ENCODE results near the gene TOMM6.
A peak's percentile ranks its signal among the peaks of the same experiment; 100 is the strongest.
"Not testable (repeated sequence)": the region's sequence is repeated elsewhere in the genome, so short reads cannot be mapped to it uniquely, and the experiment has no call there.

TOMM6 gene

GRCh38 chr6:41785689-41786450, 1.6 kb upstream of the TOMM6 start:
- no peak for ATAC-seq
- DNase-seq = no peak

GRCh38 chr6:41786451-41787218, 859 bp upstream of the TOMM6 start:
- DNase-seq (peak; percentile 95), ATAC-seq (peak; percentile 81)

- DNase-seq (no peak), ATAC-seq (no peak)
These were observed 1.9 kb downstream of the TOMM6 start for GRCh38 chr6:41789390-41789724.

- DNase-seq = no peak
- ATAC-seq = no peak
These were observed 2.6 kb downstream of the TOMM6 start for GRCh38 chr6:41790045-41790444.

- DNase-seq (no peak), ATAC-seq (no peak)
These were observed 3.8 kb downstream of the TOMM6 start for GRCh38 chr6:41791305-41791704.

GRCh38 chr6:41791984-41792383, 4.5 kb downstream of the TOMM6 start:
- no peak for ATAC-seq
- DNase-seq = no peak

GRCh38 chr6:41796474-41796873, 9.0 kb downstream of the TOMM6 start:
- no peak for DNase-seq
- ATAC-seq = no peak

GRCh38 chr6:41798901-41799558, 11.5 kb downstream of the TOMM6 start:
- DNase-seq = no peak
- ATAC-seq = no peak

GRCh38 chr6:41799559-41799911, 12.0 kb downstream of the TOMM6 start:
- ATAC-seq (no peak), DNase-seq (no peak)

- ATAC-seq (no peak), DNase-seq (no peak)
These were observed 13.9 kb downstream of the TOMM6 start for GRCh38 chr6:41801380-41801779.

GRCh38 chr6:41805830-41806774, 18.6 kb downstream of the TOMM6 start:
- no peak for ATAC-seq

GRCh38 chr6:41811095-41811494, 23.6 kb downstream of the TOMM6 start:
- ATAC-seq = no peak
- no peak for DNase-seq

More at GRCh38 chr6:41805830-41806774, 18.6 kb downstream of the TOMM6 start:
- DNase-seq = no peak

- not testable (repeated sequence) for ATAC-seq, DNase-seq
These were observed 24.5 kb downstream of the TOMM6 start for GRCh38 chr6:41811946-41812345.

- no peak for ATAC-seq
These were observed 26.0 kb downstream of the TOMM6 start for GRCh38 chr6:41813469-41813868.

GRCh38 chr6:41813956-41814355, 26.5 kb downstream of the TOMM6 start:
- no peak for DNase-seq
- no peak for ATAC-seq

More at GRCh38 chr6:41813469-41813868, 26.0 kb downstream of the TOMM6 start:
- no peak for DNase-seq

- ATAC-seq = no peak
These were observed 27.1 kb downstream of the TOMM6 start for GRCh38 chr6:41814629-41815028.

GRCh38 chr6:41815587-41815986, 28.1 kb downstream of the TOMM6 start:
- no peak for ATAC-seq
- DNase-seq = no peak

More at GRCh38 chr6:41814629-41815028, 27.1 kb downstream of the TOMM6 start:
- DNase-seq = no peak

- ATAC-seq = no peak
- no peak for DNase-seq
These were observed 31.0 kb downstream of the TOMM6 start for GRCh38 chr6:41818271-41819054.

- ATAC-seq (no peak), DNase-seq (no peak)
These were observed 33.8 kb downstream of the TOMM6 start for GRCh38 chr6:41821266-41821665.

GRCh38 chr6:41822021-41822420, 34.5 kb downstream of the TOMM6 start:
- ATAC-seq = no peak
- no peak for DNase-seq

- ATAC-seq (no peak), DNase-seq (no peak)
These were observed 35.7 kb downstream of the TOMM6 start for GRCh38 chr6:41823178-41823577.
